HEK293 (cell line): Measurements from ENCODE around the gene PTPRF.

Source experiments
- CTCF ChIA-PET: fragments of 350-600 bp; formaldehyde crosslinking; extraction: SDS; loops from one replicate; lab custom pipeline; 2021; ENCODE audit warnings: antibody characterized with exemption; lab: Yijun Ruan, JAX
- POLR2A ChIA-PET: fragments of 300-600 bp; formaldehyde crosslinking; extraction: SDS; loops from one replicate; lab custom pipeline; 2020; ENCODE audit warnings: antibody characterized with exemption, inconsistent platforms; lab: Yijun Ruan, JAX
- H3K27ac ChIP-seq: fragments of 200-500 bp; sonication (Bioruptor generic); 2 replicates; pipeline ENCODE4 v1.5.1; 2014; ENCODE audit warnings: low read depth, low read length, control low read depth, inconsistent platforms; ENCODE audit errors: extremely low read depth
- H3K36me3 ChIP-seq, 2 experiments: fragments of 200-500 bp in 1 of 2; sonication (Bioruptor generic) in 1 of 2; 1 replicate in 1 of 2; 2 replicates in 1 of 2; pipeline ENCODE4 v1.5.1; 2014 to 2017; ENCODE audit warnings: inconsistent platforms in 2 of 2, low read length in 2 of 2; ENCODE audit not compliant: control insufficient read depth in 2 of 2, insufficient read depth in 1 of 2
- H3K4me1 ChIP-seq: fragments of 200-500 bp; sonication (Bioruptor generic); 2 replicates; pipeline ENCODE4 v1.5.1; 2014; ENCODE audit warnings: mild to moderate bottlenecking, low read length, inconsistent platforms; ENCODE audit not compliant: control insufficient read depth, insufficient read depth
- H3K4me3 ChIP-seq: 2 replicates; pipeline ENCODE4 v1.5.1; 2011; ENCODE audit warnings: low read depth, mild to moderate bottlenecking, control low read depth, low read length, moderate library complexity
- H3K9me3 ChIP-seq: fragments of 200-500 bp; sonication (Bioruptor generic); 2 replicates; pipeline ENCODE4 v1.5.1; 2014; ENCODE audit warnings: low read depth, low read length, inconsistent platforms; ENCODE audit not compliant: control insufficient read depth, insufficient read depth
- AEBP2 ChIP-seq: fragments of 450-650 bp; formaldehyde crosslinking; IDR thresholded peaks from 2 replicates; pipeline ENCODE4 v1.5.1; 2016; ENCODE audit warnings: missing biosample characterization, missing genetic modification characterization, borderline replicate concordance
- GLI4 ChIP-seq: fragments of 450-650 bp; formaldehyde crosslinking; IDR thresholded peaks from 2 replicates; pipeline ENCODE4 v1.5.1; 2016; ENCODE audit warnings: missing biosample characterization, missing genetic modification characterization
- GLIS2 ChIP-seq: fragments of 450-650 bp; formaldehyde crosslinking; IDR thresholded peaks from 2 replicates; pipeline ENCODE4 v1.5.1; 2016; ENCODE audit warnings: missing biosample characterization, missing genetic modification characterization
- SCRT1 ChIP-seq: fragments of 450-650 bp; formaldehyde crosslinking; IDR thresholded peaks from 2 replicates; pipeline ENCODE4 v1.5.1; 2016; ENCODE audit warnings: missing biosample characterization, missing genetic modification characterization, borderline replicate concordance
- SCRT2 ChIP-seq: fragments of 450-650 bp; formaldehyde crosslinking; IDR thresholded peaks from 2 replicates; pipeline ENCODE4 v1.5.1; 2016; ENCODE audit warnings: missing biosample characterization, missing genetic modification characterization
- WT1 ChIP-seq: fragments of 450-650 bp; formaldehyde crosslinking; IDR thresholded peaks from 2 replicates; pipeline ENCODE4 v1.5.1; 2016; ENCODE audit warnings: missing biosample characterization, missing genetic modification characterization
- YY1 ChIP-seq: fragments of 450-650 bp; formaldehyde crosslinking; IDR thresholded peaks from 2 replicates; pipeline ENCODE4 v1.5.1; 2018; ENCODE audit warnings: missing biosample characterization, missing genetic modification characterization
- ZBTB1 ChIP-seq: fragments of 450-650 bp; formaldehyde crosslinking; IDR thresholded peaks from 2 replicates; pipeline ENCODE4 v1.5.1; 2016; ENCODE audit warnings: missing biosample characterization, missing genetic modification characterization
- ZFHX2 ChIP-seq: fragments of 450-650 bp; formaldehyde crosslinking; conservative IDR thresholded peaks from 2 replicates; pipeline ENCODE4 v1.5.1; 2016; ENCODE audit warnings: missing biosample characterization, missing genetic modification characterization
- ZIC2 ChIP-seq: fragments of 450-650 bp; formaldehyde crosslinking; IDR thresholded peaks from 2 replicates; pipeline ENCODE4 v1.5.1; 2016; ENCODE audit warnings: missing biosample characterization, missing genetic modification characterization
- ZNF138 ChIP-seq: fragments of 450-650 bp; formaldehyde crosslinking; IDR thresholded peaks from 2 replicates; pipeline ENCODE4 v1.5.1; 2016; ENCODE audit warnings: missing biosample characterization, missing genetic modification characterization, borderline replicate concordance
- ZNF175 ChIP-seq: fragments of 450-650 bp; formaldehyde crosslinking; IDR thresholded peaks from 2 replicates; pipeline ENCODE4 v1.5.1; 2016; ENCODE audit warnings: missing biosample characterization, missing genetic modification characterization
- ZNF221 ChIP-seq: fragments of 450-650 bp; formaldehyde crosslinking; IDR thresholded peaks from 2 replicates; pipeline ENCODE4 v1.5.1; 2017; ENCODE audit warnings: missing biosample characterization, missing genetic modification characterization, borderline replicate concordance
- ZNF24 ChIP-seq: fragments of 450-650 bp; formaldehyde crosslinking; IDR thresholded peaks from 2 replicates; pipeline ENCODE4 v1.5.1; 2016; ENCODE audit warnings: missing biosample characterization, missing genetic modification characterization
- ZNF324 ChIP-seq: fragments of 450-650 bp; formaldehyde crosslinking; IDR thresholded peaks from 2 replicates; pipeline ENCODE4 v1.5.1; 2016; ENCODE audit warnings: missing biosample characterization, missing genetic modification characterization
- ZNF354C ChIP-seq: fragments of 450-650 bp; formaldehyde crosslinking; IDR thresholded peaks from 2 replicates; pipeline ENCODE4 v1.5.1; 2016; ENCODE audit warnings: missing biosample characterization, missing genetic modification characterization, low read depth, borderline replicate concordance
- ZNF391 ChIP-seq: fragments of 450-650 bp; formaldehyde crosslinking; IDR thresholded peaks from 2 replicates; pipeline ENCODE4 v1.5.1; 2016; ENCODE audit warnings: low read depth, missing biosample characterization, missing genetic modification characterization, borderline replicate concordance
- ZNF560 ChIP-seq: fragments of 450-650 bp; formaldehyde crosslinking; IDR thresholded peaks from 2 replicates; pipeline ENCODE4 v1.5.1; 2017; ENCODE audit warnings: missing biosample characterization, missing genetic modification characterization, borderline replicate concordance
- ZNF580 ChIP-seq: fragments of 450-650 bp; formaldehyde crosslinking; IDR thresholded peaks from 2 replicates; pipeline ENCODE4 v1.5.1; 2016; ENCODE audit warnings: missing biosample characterization, missing genetic modification characterization
- ZNF596 ChIP-seq: fragments of 450-650 bp; IDR thresholded peaks from 2 replicates; pipeline ENCODE4 v1.5.0; 2018; ENCODE audit warnings: missing biosample characterization, mild to moderate bottlenecking, missing genetic modification characterization, moderate library complexity
- ZNF610 ChIP-seq: fragments of 450-650 bp; formaldehyde crosslinking; IDR thresholded peaks from 2 replicates; pipeline ENCODE4 v1.5.1; 2016; ENCODE audit warnings: missing biosample characterization, missing genetic modification characterization, borderline replicate concordance
- ZNF670 ChIP-seq: fragments of 450-650 bp; formaldehyde crosslinking; IDR thresholded peaks from 2 replicates; pipeline ENCODE4 v1.5.1; 2016; ENCODE audit warnings: missing biosample characterization, missing genetic modification characterization, low read depth
- ZNF704 ChIP-seq: fragments of 450-650 bp; formaldehyde crosslinking; IDR thresholded peaks from 2 replicates; pipeline ENCODE4 v1.5.1; 2016; ENCODE audit warnings: missing biosample characterization, missing genetic modification characterization
- ZNF76 ChIP-seq: fragments of 450-650 bp; formaldehyde crosslinking; IDR thresholded peaks from 2 replicates; pipeline ENCODE4; 2016; ENCODE audit warnings: low read depth, missing biosample characterization, missing genetic modification characterization, borderline replicate concordance
- ZNF785 ChIP-seq: fragments of 450-650 bp; formaldehyde crosslinking; IDR thresholded peaks from 2 replicates; pipeline ENCODE4 v1.5.1; 2016; ENCODE audit warnings: missing biosample characterization, missing genetic modification characterization
- ZSCAN23 ChIP-seq: fragments of 450-650 bp; formaldehyde crosslinking; IDR thresholded peaks from 2 replicates; pipeline ENCODE4 v1.5.1; 2016; ENCODE audit warnings: missing biosample characterization, missing genetic modification characterization
- TF ChIP-seq, protein P1 (sequence below): fragments of 450-650 bp; formaldehyde crosslinking; IDR thresholded peaks from 2 replicates; pipeline ENCODE4 v1.5.1; 2016; ENCODE audit warnings: missing biosample characterization, missing genetic modification characterization
- TF ChIP-seq, protein P2 (sequence below): fragments of 450-650 bp; formaldehyde crosslinking; IDR thresholded peaks from 2 replicates; pipeline ENCODE4 v1.5.1; 2016; ENCODE audit warnings: missing biosample characterization, missing genetic modification characterization
- TF ChIP-seq, protein P3 (sequence below): fragments of 450-650 bp; formaldehyde crosslinking; IDR thresholded peaks from 2 replicates; pipeline ENCODE4 v1.5.0; 2017; ENCODE audit warnings: missing biosample characterization, missing genetic modification characterization, borderline replicate concordance

The PTPRF gene

DNA sequence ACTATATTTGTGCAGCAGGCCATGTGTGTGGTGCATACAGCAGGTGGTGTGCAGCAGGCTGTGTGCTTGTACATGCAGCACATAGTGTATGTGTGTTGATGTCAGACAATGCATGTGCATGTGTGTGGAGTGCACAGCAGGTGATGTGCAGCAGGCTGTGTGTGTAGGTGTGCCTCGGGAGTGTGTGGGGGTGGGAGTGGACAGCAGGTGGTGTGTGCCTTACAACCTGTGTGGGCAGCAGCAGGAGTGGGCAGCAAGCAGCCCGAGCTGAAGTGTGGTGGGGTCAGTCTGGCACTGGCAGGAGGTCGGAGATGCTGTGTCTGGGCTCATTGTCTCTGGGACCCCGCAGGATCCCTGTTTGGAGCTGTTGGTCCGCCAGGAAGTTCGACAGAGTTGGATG lies 29.6 kb downstream of the PTPRF start (continued):
- TF ChIP-seq, protein P1, sequence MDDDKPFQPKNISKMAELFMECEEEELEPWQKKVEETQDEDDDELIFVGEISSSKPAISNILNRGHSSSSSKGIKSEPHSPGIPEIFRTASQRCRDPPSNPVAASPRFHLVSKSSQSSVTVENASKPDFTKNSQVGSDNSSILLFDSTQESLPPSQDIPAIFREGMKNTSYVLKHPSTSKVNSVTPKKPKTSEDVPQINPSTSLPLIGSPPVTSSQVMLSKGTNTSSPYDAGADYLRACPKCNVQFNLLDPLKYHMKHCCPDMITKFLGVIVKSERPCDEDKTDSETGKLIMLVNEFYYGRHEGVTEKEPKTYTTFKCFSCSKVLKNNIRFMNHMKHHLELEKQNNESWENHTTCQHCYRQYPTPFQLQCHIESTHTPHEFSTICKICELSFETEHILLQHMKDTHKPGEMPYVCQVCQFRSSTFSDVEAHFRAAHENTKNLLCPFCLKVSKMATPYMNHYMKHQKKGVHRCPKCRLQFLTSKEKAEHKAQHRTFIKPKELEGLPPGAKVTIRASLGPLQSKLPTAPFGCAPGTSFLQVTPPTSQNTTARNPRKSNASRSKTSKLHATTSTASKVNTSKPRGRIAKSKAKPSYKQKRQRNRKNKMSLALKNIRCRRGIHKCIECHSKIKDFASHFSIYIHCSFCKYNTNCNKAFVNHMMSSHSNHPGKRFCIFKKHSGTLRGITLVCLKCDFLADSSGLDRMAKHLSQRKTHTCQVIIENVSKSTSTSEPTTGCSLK (tag by site-specific recombination), result no peak
- TF ChIP-seq ZNF354C (tag by site-specific recombination) (no peak), ZFHX2 (peak; percentile 97), ZNF785 (no peak), GLIS2 (peak; percentile 54; the same call in 1 of the 2 replicates), ZNF596 (tag by site-specific recombination) (no peak), ZNF138 (tag by site-specific recombination) (no peak), SCRT2 (tag by site-specific recombination) (no peak), ZNF391 (tag by site-specific recombination) (no peak), ZNF580 (tag by site-specific recombination) (no peak), ZSCAN23 (tag by site-specific recombination) (no peak), ZNF670 (no peak), WT1 (tag by site-specific recombination) (no peak), AEBP2 (tag by site-specific recombination) (no peak), ZBTB1 (tag by site-specific recombination) (no peak)

DNA sequence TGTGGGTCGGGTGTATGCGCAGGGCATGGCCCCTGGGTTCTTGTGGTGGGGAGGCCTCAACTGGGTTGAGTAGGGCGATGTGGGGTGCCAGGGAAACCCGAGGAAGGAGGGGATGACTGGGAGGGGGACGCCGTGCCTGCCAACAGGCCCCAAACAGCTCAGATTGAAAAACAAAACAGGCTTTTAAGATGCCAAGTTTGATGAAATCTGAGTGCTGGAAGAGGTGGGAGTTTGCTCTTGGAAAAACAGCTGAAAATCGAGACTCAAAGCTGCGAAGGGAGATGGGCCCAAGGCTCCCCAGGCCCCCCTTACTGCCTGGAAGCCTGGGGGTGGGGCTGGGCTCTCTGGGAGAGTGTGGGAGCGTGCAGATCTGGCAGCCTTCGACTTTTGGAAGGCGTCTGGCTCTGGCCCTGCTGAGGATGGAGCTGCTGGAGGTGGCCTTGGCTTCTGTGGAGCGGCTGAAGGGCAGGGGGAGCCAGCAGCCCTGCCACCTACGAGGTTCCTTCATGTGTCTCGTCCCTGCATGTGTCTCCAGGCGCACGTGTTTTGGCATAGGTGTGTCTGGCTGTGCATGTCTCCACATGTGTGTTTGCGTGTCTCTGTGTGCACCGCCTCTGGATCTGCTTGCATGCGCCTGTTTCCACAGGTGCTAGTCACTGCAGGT lies 33.3 kb downstream of the PTPRF start:
- Histone ChIP-seq H3K9me3 (no peaks in the 10 kb centered on the region), H3K36me3 (peaks cover 0 to 65% of the 10 kb centered on the region in 2 experiments; a peak in 2 of 3 replicates), H3K27ac (no peak overlapping the region), H3K4me1 (no peaks in the 10 kb centered on the region), H3K4me3 (no peak overlapping the region)
- CTCF ChIA-PET, result no interaction called here
- POLR2A ChIA-PET, result interaction anchor here (0.6 to 0.7 kb wide), 2 partner anchors 87 to 315 kb away, joined by 3 to 4 read pairs; no protein-coding TSS in a partner anchor
- TF ChIP-seq, protein P2, sequence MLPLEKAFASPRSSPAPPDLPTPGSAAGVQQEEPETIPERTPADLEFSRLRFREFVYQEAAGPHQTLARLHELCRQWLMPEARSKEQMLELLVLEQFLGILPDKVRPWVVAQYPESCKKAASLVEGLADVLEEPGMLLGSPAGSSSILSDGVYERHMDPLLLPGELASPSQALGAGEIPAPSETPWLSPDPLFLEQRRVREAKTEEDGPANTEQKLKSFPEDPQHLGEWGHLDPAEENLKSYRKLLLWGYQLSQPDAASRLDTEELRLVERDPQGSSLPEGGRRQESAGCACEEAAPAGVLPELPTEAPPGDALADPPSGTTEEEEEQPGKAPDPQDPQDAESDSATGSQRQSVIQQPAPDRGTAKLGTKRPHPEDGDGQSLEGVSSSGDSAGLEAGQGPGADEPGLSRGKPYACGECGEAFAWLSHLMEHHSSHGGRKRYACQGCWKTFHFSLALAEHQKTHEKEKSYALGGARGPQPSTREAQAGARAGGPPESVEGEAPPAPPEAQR (tag by site-specific recombination), result no peak
- TF ChIP-seq ZIC2 (tag by site-specific recombination) (no peak), ZNF704 (no peak), YY1 (tag by site-specific recombination) (no peak), ZNF175 (no peak), ZNF560 (tag by site-specific recombination) (no peak), SCRT1 (no peak), ZNF610 (tag by site-specific recombination) (no peak), GLI4 (no peak), ZNF221 (tag by site-specific recombination) (no peak), ZNF24 (tag by site-specific recombination) (no peak), ZNF76 (tag by site-specific recombination) (no peak), ZNF324 (no peak)
- TF ChIP-seq, protein P3, sequence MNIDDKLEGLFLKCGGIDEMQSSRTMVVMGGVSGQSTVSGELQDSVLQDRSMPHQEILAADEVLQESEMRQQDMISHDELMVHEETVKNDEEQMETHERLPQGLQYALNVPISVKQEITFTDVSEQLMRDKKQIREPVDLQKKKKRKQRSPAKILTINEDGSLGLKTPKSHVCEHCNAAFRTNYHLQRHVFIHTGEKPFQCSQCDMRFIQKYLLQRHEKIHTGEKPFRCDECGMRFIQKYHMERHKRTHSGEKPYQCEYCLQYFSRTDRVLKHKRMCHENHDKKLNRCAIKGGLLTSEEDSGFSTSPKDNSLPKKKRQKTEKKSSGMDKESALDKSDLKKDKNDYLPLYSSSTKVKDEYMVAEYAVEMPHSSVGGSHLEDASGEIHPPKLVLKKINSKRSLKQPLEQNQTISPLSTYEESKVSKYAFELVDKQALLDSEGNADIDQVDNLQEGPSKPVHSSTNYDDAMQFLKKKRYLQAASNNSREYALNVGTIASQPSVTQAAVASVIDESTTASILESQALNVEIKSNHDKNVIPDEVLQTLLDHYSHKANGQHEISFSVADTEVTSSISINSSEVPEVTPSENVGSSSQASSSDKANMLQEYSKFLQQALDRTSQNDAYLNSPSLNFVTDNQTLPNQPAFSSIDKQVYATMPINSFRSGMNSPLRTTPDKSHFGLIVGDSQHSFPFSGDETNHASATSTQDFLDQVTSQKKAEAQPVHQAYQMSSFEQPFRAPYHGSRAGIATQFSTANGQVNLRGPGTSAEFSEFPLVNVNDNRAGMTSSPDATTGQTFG, result no peak
